RCC 7860 (cell line): ENCODE results near the gene SUSD4.

Source experiments
- DNase-seq: peaks from one replicate; pipeline ENCODE4 v3.0.0-alpha.2; 2015; ENCODE audit warnings: low spot score
- FAIRE-seq: peaks from 2 replicates; lab custom pipeline; 2012; peaks lifted over from hg19 to GRCh38; lab: Jason Lieb, UNC

The SUSD4 gene

DNA sequence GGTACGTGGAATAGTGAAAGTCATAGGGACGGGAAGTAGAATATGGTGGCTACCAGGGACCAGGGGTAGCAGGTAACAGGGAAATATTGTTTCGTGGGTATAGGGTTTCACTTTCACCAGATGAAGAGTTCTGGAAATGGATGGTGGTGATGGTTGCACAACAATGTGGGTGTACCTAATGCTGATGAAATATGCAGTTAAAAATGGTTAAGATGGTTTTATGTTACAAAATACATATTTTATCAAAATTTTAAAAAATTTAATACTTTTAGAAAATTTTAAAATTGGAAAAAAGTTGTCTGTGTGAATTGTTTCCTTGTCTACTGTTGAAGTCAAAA lies 165.4 kb downstream of the SUSD4 start:
- no peak for FAIRE-seq
- DNase-seq, result no peak

DNA sequence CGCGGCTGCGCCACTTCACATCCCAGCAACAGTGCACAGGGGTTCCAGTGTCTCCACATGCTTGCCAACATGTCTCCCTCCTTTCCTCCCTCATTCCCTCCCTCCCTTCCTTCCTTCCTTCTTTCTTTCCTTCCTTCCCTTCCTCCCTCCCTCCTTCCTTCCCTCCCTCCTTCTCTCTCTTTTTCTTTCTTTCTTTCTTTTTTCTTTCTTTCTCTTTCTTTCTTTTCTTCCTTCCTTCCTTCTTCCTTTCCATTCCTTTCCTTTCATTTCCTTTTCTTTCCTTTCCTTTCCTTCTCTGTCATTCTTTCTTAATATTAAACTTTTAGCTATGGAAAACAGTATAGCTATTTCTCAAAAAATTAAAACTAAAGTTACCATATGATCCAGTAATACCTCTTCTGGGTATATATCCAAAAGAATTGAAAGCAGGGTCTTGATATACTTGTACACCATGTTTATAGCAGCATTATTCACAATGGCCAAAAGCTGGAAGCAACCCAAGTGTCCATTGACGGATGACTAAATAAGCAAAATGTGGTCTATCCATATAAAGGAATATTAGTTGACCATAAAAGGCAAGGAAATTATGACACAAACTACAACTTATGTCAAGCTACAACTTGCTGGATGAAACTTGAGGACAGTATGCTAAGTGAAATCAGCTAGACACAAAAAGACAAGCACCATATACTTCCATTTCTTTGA lies 165.9 kb downstream of the SUSD4 start:
- FAIRE-seq (no peak), DNase-seq (no peak)

DNA sequence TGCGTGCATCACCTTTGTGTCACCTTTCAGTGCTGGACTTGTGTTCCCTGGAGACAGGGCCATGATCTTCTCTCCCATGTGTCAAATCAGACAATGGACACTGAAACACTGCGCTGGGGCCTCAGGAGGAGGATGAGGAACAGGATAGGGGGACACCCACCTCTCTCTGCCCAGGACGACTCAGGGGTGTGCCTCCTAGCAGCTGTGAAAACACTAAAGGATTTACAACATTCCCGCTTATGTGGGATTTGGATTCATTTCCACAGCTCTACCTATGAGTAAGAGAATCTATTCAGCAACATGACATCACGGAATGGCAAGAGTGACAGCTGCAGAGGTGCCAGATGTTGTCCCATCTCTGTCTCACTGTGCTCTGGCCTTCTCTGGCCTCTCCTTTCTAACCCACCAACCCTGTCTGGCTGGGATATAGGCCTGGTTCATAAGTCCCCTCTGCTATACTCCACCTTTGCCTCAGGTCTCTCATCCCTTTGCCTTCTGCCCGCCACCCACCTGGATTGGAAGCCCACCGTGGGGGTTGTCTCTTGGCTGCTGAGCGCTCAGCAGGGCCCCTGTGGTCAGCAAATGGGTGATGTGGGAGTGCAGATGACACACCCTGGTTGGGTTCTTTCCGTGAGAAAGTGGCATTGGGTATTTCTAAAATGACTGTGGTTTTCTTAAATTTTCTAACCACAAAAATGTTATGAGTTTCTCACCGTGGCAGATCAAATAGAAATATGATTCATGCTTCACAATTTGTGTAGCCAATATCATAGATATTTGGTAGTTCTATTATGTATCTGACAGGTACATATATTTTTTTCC lies 173.9 kb downstream of the SUSD4 start:
- DNase-seq (peak; percentile 66), FAIRE-seq (peak; percentile 92)

DNA sequence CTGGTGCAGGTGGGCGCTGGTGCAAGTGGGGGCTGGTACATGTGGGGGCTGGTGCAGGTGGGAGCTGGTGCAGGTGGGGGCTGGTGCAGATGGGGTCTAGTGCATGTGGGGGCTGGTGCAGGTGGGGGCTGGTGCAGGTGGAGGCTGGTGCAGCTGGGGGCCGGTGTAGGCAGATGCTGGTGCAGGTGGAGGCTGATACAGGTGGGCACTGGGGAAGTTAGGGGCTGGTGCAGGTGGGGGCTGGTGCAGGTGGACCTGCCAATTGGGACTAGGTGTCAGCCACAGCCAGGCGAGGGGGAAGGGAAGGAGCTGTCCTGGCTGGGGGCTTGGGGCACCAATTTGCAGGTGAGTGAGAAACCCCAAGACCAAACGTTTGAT lies 174.5 kb downstream of the SUSD4 start:
- DNase-seq (no peak), FAIRE-seq (no peak)

DNA sequence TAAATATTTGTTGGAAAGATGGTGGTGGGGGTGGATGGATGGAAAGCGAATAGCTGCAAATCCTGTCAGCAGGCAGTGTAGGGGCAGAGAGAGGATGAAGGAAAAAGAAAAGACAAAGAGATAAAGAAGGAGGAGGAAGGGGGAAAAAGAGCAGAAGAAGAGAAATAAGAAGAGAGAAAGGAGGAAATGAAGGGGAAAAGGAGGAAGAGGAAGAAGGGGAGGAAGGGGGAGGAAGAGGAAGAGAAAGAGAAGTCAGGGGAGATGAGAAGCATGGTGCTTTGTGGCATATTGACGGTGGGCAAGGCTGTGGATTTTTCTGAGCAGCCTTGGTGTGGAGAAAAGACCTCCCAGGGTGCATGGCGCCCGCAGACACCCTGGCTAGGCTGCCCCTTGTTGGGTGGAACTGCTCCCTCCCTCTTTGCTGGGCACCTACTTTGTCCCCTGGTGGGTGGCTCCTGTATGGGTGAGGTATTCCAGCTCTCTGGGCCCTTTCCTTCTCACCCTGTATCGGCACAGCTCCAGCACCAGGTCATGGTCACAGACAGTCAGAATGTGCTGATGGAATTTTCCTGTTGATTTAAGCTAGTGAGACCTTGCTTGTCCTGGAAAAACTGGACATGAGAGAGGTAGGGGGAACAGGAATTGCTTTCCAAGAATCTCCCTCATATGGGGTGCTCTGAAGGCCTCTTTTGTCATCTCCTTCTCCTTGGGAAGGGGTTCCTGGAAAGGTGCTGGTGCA lies 175.2 kb downstream of the SUSD4 start:
- FAIRE-seq, result no peak
- no peak for DNase-seq

DNA sequence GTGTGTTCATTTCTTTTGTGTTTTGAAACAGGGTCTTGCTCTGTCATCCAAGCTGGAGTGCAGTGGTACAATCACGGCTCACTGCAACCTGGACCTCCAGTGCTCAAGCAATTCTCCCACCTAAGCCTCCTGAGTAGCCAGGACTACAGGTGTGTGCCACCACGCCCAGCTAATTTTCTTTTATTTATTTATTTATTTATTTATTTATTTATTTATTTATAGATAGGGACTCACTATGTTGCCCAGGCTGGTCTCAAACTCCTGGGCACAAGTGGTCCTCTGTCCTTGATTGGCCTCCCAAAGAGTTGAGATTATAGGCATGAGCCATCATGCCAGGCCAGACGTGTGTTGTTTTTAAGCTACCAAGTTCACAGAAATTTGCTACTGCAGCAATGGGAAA lies 177.2 kb downstream of the SUSD4 start:
- FAIRE-seq (no peak), DNase-seq (no peak)

DNA sequence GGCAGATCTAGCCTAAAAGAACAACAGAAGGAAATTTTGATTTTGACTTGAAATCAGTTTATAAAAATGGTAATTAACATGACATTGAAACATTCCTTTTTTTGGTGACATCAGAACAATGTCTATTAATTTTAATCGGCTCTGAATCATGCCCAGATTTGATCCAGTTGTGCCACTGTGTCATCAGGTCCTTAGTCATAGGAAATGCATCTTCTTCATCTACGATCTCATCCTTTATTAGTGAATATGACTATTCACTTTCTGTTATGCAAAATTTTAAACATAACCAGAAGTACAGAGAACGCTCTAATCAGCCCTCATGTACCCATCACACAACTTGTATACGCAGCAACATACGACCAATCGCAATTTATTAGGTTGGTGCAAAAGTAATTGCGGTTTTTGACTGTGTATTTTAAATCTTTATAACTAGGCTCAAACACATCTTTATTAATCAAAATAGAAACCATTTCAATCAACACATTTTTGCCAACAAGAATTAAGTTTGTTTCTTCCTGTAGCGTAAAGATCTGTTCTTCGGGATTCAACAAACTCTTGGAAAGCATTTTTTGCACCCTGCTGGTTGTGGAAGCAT lies 180.6 kb downstream of the SUSD4 start:
- FAIRE-seq (no peak), DNase-seq (no peak)

DNA sequence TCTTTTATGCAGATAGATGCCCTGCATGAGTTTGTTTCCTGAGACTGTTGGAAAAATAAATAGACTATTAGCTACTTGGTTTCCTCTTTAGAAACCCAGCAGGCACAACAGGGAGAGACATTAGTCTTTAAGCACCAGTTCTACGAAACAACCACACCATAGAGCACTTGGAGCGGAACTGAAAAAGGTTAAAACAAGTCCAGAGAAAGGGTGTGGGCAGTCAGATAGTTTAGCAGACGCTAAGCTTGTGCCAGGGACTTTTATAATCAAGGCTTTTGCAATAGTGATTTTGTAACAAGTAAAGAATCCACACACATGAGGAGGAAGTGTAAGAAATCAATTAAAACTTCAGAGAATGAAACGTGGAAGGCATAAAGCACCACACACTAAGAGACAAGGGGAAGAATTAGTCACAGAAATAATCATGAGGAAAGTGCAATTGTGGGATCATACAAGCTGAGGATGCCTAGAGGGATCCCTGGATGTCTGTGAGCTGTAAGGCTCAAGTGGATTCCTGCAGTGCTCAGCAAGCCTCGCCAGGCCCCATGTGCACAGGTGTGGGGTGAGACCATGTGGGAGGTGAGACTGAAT lies 183.2 kb downstream of the SUSD4 start:
- FAIRE-seq, result no peak
- DNase-seq, result no peak

DNA sequence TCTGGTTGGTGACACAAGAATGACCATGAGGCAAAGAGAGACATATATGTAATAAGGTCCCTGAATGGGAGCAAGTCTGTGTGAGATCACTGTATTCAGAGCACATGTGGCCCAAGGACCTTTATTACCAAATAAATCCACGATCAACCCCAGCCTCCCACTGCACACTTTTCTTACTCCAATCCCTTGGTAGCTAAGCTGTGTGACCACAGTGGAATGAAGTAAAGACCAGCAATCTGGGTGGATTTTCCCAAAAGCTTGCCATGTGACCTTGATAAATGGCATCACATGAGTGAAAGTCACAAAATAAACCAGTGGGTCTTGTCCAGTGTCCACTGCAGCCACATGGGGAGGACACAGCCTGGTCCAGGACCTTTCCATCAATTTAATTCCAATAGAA lies 184.2 kb downstream of the SUSD4 start:
- no peak for FAIRE-seq
- DNase-seq, result no peak

DNA sequence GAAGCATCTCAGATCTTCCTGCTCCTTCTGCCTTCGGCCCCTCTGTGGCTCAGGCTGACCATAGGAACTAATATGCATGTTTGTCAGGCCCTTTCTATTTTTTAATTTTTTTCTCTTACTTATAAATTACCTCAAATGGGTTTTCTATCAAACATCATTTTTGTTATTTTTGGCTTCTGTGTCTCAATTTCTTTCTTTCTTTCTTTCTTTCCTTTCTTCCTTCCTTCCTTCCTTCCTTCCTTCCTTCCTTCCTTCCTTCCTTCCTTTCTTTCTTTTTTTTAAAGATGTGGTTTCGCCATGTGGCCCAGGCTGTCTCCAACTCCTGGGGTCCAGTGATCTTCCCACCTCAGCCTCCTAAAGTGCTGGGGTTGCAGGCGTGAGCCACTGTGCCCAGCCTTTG lies 184.7 kb downstream of the SUSD4 start:
- FAIRE-seq, result no peak
- DNase-seq, result no peak

DNA sequence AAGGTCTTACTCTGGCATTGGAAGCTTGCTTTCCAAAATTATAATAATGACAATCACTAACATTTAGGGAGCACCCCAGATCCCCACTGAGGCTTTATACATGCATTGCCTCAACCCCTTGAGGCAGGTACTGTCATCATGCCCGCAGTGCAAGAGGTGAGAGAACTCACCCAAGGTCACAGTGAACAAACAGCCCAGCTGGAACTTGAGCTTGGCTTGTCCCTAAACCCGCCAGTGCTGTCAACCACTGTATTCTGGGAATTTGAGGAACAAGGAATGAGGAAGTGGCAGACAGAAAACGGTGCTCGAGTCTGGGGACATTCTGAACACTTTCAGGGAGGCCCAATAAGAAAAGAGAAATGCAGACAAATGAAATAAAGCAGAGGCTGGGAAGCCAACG lies 186.3 kb downstream of the SUSD4 start:
- FAIRE-seq, result no peak

DNA sequence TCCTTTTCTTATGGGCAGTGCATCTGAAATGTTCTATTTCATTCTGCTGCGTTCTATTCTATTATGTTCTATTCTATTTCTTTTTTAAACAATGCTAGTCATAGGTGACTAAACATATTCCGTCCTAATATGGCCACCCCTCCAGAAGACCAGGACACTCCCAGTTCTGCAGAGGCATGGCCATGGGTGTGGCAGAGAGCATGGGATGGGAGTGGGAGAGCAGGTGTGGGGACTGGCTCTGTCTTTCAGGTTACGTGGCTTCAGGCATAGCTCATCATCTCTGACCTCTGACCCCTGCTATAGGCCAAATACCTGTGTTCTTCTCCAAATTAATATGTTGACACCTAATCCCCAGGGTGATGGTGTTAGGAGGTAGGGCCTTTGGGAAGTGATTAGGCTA lies 187.5 kb downstream of the SUSD4 start:
- no peak for DNase-seq
- no peak for FAIRE-seq

More for the DNA sequence above, 186.3 kb downstream of the SUSD4 start:
- no peak for DNase-seq

DNA sequence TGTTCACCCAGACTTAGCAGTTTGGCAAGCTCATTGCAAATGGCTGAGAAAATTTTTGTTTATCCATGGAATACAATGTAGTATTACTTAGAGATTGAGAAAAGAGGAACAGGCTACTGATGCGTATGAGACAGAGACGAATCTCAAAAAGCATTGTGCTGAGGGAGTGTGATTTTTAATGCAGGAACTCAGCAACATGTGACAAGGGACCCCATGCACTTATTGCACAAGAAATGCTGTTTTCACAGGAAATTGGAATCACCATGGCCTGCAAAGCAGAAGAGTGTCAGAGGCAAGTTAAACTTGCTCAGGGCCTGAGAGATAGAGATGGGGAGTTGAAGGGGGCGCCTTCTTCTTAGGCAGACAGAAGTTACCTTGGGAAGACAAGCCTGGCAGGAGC lies 188.3 kb downstream of the SUSD4 start:
- DNase-seq, result no peak
- FAIRE-seq, result no peak

DNA sequence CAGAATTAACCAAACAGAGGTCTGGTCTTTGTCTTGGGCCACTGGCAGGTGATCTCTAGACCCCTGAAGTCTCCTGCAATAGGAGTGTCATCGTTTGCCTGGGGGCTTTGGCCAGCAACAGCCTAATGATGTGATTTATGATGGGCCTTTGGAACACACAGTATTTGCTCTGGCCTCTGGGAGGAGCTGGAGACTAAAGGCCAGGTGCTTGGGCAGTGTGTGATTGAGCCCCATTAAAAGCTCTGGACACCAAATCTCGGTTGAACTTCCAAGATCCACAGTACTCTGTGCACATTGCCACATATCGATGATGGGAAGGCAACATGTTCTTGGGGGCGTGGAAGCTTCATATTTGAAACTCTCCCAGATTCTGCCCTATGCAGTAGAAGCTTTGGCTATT lies 188.9 kb downstream of the SUSD4 start:
- FAIRE-seq (no peak), DNase-seq (no peak)
